HG03571 (cell line): ENCODE results near the gene TAAR8.
A peak's percentile ranks its signal among the peaks of the same experiment; 100 is the strongest.
"Not testable (repeated sequence)": the region's sequence is repeated elsewhere in the genome, so short reads cannot be mapped to it uniquely, and the experiment has no call there.

Source experiments
- ATAC-seq: cut with Tn5 transposase; IDR thresholded peaks from one replicate; pipeline ENCODE4 v1.9.1; 2021; ENCODE audit not compliant: unreplicated experiment

The TAAR8 gene

GRCh38 chr6:132552372-132552771 is at the start of gene TAAR8:
TSS of gene TAAR8 (plus strand) at chr6:132552672. CDS start at chr6:132552693, 21 bp downstream.
- ATAC-seq: no peak

- ATAC-seq: no peak
Measured at GRCh38 chr6:132504757-132505156, 47.7 kb upstream of the TAAR8 start.

GRCh38 chr6:132505158-132505557 is 47.3 kb upstream of the TAAR8 start:
- no peak for ATAC-seq

GRCh38 chr6:132506461-132506860 is 46.0 kb upstream of the TAAR8 start:
- ATAC-seq: no peak

- ATAC-seq: no peak
Measured at GRCh38 chr6:132506869-132507808, 45.3 kb upstream of the TAAR8 start.

- no peak for ATAC-seq
Measured at GRCh38 chr6:132511210-132511830, 41.2 kb upstream of the TAAR8 start.

- ATAC-seq: no peak
Measured at GRCh38 chr6:132511831-132512220, 40.6 kb upstream of the TAAR8 start.

- ATAC-seq: no peak
Measured at GRCh38 chr6:132512342-132512637, 40.2 kb upstream of the TAAR8 start.

GRCh38 chr6:132512638-132513632 is 39.5 kb upstream of the TAAR8 start, which contains the start of gene STX7:
TSS of gene STX7 (minus strand) at chr6:132513116. CDS start at chr6:132503530, 9,586 bp downstream.
- ATAC-seq: peak; percentile 88

- no peak for ATAC-seq
Measured at GRCh38 chr6:132513831-132514545, 38.5 kb upstream of the TAAR8 start.

- no peak for ATAC-seq
Measured at GRCh38 chr6:132515386-132515785, 37.1 kb upstream of the TAAR8 start.

- ATAC-seq: no peak
Measured at GRCh38 chr6:132520953-132521352, 31.5 kb upstream of the TAAR8 start.

GRCh38 chr6:132524646-132525045 is 27.8 kb upstream of the TAAR8 start:
- ATAC-seq: no peak

GRCh38 chr6:132525866-132526265 is 26.6 kb upstream of the TAAR8 start:
- no peak for ATAC-seq

GRCh38 chr6:132526461-132526860 is 26.0 kb upstream of the TAAR8 start:
- ATAC-seq: no peak

GRCh38 chr6:132527791-132528190 is 24.7 kb upstream of the TAAR8 start:
- no peak for ATAC-seq

GRCh38 chr6:132530293-132530974 is 22.0 kb upstream of the TAAR8 start:
- ATAC-seq: peak; percentile 73

GRCh38 chr6:132534546-132534945 is 17.9 kb upstream of the TAAR8 start:
- not testable (repeated sequence) for ATAC-seq

GRCh38 chr6:132537145-132537544 is 15.3 kb upstream of the TAAR8 start:
- ATAC-seq: no peak

GRCh38 chr6:132537977-132538376 is 14.5 kb upstream of the TAAR8 start, which contains the start of gene TAAR9:
TSS of gene TAAR9 (plus strand) at chr6:132538277. CDS start at chr6:132538290, 13 bp downstream.
- ATAC-seq: no peak
